Upper lobe of right lung (tissue), 1 donor: ENCODE measurements around the gene MYORG. TPM values are rescaled to one million over a fixed set of nuclear protein-coding genes. Genes with fewer than 3 reads are reported as not detected.

Experiments used
- ATAC-seq: fragments of 200-7000 bp; cut with Tn5 transposase; one replicate; pipeline ENCODE4 v1.9.1; 2020; ENCODE audit warnings: mild to moderate bottlenecking, moderate library complexity
- DNase-seq: peaks from one replicate; pipeline ENCODE4 v3.0.0-alpha.2; 2020
- H3K27ac ChIP-seq: fragments of 200-600 bp; one replicate; pipeline ENCODE4 v1.8.0; 2022
- H3K27me3 ChIP-seq: fragments of 200-600 bp; one replicate; pipeline ENCODE4 v1.8.0; 2022; ENCODE audit warnings: mild to moderate bottlenecking
- H3K36me3 ChIP-seq: fragments of 200-600 bp; one replicate; pipeline ENCODE4 v1.8.0; 2022
- H3K4me1 ChIP-seq: fragments of 200-600 bp; one replicate; pipeline ENCODE4 v1.8.0; 2022
- H3K4me3 ChIP-seq: fragments of 200-600 bp; one replicate; pipeline ENCODE4 v1.8.0; 2022; ENCODE audit warnings: mild to moderate bottlenecking
- H3K9me3 ChIP-seq: fragments of 200-600 bp; one replicate; pipeline ENCODE4 v1.8.0; 2022
- intact Hi-C: fragments of 100-400 bp; cut with DNase I; formaldehyde crosslinking; loops from one replicate; pipeline ENCODE4 v1.11.0; 2022
- total RNA-seq: library from RNA; stranded (reverse); fragmentation: NEBNext Ultra II Directional; extraction: Animal tissue kit (Norgen Biotek cat#: 25700); gene quantifications from one replicate; pipeline ENCODE4 v1.2.1, GENCODE V29; 2021
- TF ChIP-seq, protein P1 (sequence below): fragments of 200-600 bp; IDR thresholded peaks from one replicate; pipeline ENCODE4 v1.8.0; 2022; ENCODE audit warnings: antibody characterized with exemption
- donor health status: DM: no; HTN: yes; CAD: no; lungs with severe emphysema.

The MYORG gene
- total RNA-seq, 1 donor from 2014 or later, result 6.9 TPM

DNA sequence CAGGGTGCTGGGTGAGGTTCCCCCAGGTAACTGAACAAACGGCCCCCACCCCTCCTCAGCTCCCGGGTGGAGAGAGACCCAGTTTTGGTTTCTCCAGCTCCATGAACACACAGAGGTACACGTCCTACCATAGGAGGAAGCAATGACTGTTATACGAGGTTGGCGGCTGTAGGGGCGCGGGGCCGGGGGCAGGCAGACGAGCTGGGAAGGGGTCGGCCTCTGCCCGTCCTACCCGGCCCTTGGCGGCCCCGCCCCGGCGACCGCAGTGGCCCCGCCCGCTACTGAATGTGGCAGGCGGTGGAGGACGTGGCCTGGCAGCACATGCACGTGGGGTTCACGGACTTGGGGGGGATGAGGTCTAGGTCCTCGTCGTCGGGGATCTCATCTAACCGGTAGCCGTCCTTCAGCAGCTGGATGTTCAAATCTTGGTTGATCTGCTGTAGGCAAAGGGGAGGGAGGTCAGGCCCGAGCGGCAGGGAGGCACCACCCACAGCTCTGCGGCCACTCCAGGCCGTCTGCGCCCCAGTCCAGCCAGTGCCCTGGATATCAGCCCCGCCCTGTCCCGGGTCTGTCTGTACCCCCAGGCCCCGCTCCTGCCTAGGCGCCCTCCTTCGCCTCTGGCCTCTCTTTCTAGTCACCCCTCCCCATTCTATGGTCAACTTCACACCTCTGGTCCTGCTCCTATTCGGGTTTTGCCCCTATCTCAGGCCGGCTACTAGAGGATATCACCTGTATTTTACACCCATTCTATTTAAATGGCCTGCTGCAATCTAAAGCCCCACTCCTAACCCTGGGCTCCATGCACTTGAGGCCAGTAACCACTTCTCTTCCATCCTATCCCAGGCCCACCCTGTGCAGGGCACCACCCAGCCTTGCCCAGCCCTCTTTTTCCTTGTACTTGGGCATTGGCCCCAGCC, 24.2 kb upstream of the MYORG start:
- no peak overlapping the region for H3K4me3 ChIP-seq
- H3K27me3 ChIP-seq, result no peaks in the 10 kb centered on the region
- TF ChIP-seq, protein P1, sequence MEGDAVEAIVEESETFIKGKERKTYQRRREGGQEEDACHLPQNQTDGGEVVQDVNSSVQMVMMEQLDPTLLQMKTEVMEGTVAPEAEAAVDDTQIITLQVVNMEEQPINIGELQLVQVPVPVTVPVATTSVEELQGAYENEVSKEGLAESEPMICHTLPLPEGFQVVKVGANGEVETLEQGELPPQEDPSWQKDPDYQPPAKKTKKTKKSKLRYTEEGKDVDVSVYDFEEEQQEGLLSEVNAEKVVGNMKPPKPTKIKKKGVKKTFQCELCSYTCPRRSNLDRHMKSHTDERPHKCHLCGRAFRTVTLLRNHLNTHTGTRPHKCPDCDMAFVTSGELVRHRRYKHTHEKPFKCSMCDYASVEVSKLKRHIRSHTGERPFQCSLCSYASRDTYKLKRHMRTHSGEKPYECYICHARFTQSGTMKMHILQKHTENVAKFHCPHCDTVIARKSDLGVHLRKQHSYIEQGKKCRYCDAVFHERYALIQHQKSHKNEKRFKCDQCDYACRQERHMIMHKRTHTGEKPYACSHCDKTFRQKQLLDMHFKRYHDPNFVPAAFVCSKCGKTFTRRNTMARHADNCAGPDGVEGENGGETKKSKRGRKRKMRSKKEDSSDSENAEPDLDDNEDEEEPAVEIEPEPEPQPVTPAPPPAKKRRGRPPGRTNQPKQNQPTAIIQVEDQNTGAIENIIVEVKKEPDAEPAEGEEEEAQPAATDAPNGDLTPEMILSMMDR, result no peak
- H3K4me1 ChIP-seq, result no peaks in the 10 kb centered on the region
- ATAC-seq, result no peak
- no peak overlapping the region for H3K27ac ChIP-seq
- H3K36me3 ChIP-seq, result peaks cover 45% of the 10 kb centered on the region
- no peak for DNase-seq
- intact Hi-C loops, result no loop called here
- no peaks in the 10 kb centered on the region for H3K9me3 ChIP-seq

DNA sequence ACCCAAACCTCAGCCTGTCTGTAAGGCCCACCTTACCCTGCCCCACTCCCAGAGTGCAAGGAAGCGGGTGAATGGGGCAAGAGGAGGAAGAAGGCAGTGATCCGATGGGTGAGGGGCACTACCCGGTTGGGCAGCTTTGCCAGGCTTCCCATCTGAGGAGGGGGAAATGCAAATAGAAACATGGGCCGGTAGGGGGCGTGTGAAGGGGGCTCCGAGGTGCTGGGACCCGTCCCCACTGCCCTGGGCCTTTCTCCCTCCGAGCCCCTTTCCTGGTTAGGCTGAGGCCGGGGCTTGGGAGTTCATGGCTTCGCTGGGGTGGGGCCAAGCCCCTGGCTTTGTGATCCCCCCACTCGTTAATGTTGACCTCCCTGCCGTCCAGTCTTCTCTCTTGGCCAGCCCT, 23.6 kb upstream of the MYORG start:
- H3K36me3 ChIP-seq, result peaks cover 44% of the 10 kb centered on the region
- no peaks in the 10 kb centered on the region for H3K4me1 ChIP-seq
- no peak overlapping the region for H3K27ac ChIP-seq
- TF ChIP-seq, protein P1, result no peak
- H3K27me3 ChIP-seq, result no peaks in the 10 kb centered on the region
- DNase-seq, result no peak
- intact Hi-C loops, result no loop called here
- no peaks in the 10 kb centered on the region for H3K9me3 ChIP-seq
- no peak for ATAC-seq
- H3K4me3 ChIP-seq, result no peak overlapping the region

DNA sequence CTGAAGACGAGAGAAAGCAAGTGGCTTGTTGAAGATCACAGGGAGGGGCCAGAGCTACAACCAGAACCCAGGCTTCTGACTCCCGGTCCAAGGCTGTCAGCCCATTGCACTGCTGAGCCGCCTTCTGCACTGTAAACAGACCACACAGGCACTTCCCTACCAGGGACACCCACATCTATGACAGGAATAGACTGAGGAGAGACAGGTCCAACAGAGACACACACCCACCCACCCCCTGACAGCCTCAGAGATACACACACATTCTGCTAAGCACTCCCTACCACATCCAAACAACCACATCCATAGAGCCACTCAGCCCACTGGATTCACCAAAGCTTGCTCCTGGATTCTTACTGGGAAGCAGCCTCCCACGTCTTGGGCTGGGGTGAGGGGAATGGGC, 23.0 kb upstream of the MYORG start:
- TF ChIP-seq, protein P1, result no peak
- Histone ChIP-seq H3K4me3 (no peak overlapping the region), H3K36me3 (peaks cover 38% of the 10 kb centered on the region), H3K27me3 (no peaks in the 10 kb centered on the region), H3K27ac (no peak overlapping the region), H3K4me1 (no peaks in the 10 kb centered on the region), H3K9me3 (no peaks in the 10 kb centered on the region)
- intact Hi-C loops, result no loop called here
- DNase-seq (no peak), ATAC-seq (no peak)

DNA sequence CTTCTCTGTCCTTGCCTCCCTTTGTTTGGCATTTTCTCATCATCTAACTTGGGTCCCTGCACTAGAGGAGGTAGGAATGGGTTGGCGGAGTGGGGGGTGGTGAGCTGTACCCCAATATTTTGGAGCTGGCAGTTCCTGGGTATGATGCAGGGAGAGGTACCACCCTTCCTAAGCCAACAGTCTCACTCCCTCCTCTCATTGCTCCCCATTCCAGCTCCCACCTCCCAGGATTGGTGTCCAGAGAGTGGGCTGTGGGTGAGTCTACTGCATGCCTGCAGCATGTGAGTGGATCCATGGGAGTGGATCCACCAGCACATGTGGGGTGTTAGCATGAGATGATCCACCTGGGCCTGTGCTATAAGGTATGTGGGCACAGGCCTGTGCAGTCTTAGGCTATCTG, 22.2 kb upstream of the MYORG start:
- no peaks in the 10 kb centered on the region for H3K27me3 ChIP-seq
- H3K27ac ChIP-seq, result no peak overlapping the region
- H3K4me3 ChIP-seq, result no peak overlapping the region
- peaks cover 36% of the 10 kb centered on the region for H3K36me3 ChIP-seq
- intact Hi-C loops, result no loop called here
- TF ChIP-seq, protein P1, result no peak
- DNase-seq (no peak), ATAC-seq (no peak)
- no peaks in the 10 kb centered on the region for H3K4me1 ChIP-seq
- no peaks in the 10 kb centered on the region for H3K9me3 ChIP-seq

DNA sequence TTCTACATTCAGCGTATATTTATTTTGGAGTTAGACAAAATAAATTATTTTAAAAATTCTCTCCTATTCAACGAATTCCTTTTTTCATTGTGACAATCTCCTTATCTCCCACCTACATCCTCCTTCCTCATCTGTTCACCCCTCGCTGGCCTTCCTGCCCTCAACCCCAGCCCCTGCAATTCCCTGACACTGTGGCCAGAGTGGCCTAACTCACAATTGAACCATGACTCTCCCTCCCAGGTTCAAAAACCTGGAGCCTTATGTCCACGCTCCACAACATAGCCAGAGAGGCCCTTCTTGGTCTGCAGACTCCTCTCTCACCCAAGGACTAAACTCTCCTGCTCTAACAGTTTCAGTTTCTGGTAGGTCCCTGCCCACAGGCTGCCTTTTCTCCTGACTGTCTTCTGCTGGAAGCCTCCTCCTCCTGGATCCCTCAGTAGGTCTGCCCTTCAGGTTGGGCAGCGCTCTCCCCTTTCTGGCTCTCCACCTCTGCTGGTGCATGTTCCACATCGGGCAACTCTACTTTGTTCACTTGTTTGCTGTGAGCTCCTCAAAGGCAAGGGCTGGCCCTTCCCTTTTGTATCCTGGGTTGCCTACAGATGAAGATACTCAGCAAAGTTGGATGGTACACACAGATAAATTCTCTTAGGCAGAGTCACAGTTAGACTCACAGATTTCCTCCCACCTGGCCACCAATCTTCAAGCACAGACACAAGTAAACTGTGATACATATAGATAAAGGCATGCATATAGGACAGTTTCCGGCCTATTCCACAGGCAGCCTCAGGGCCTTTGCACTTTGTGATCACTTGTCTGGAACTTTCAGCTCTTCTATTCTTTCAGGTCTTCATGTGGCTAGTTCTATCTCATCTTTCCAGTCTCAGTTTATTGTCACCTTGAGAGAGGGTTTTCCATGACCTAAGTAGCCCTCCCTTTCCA, 19.8 kb upstream of the MYORG start:
- no peak for DNase-seq

More for the DNA sequence above, 19.8 kb upstream of the MYORG start:
- Histone ChIP-seq H3K9me3 (no peaks in the 10 kb centered on the region), H3K27ac (no peak overlapping the region), H3K36me3 (peaks cover 15% of the 10 kb centered on the region), H3K4me3 (no peak overlapping the region), H3K27me3 (no peaks in the 10 kb centered on the region), H3K4me1 (no peaks in the 10 kb centered on the region)
- ATAC-seq, result no peak
- intact Hi-C loops, result no loop called here
- TF ChIP-seq, protein P1, result no peak
